Measurements from ENCODE around the gene SLCO1A2. TPM values are rescaled to one million over a fixed set of nuclear protein-coding genes. Genes with fewer than 3 reads are reported as not detected.

The SLCO1A2 gene
- total RNA-seq, 1 experiment from 2014 or later: 10.3 TPM

- H3K14ac ChIP-seq (ENCODE audit: insufficient read depth, low read length): no peak overlapping the region
- H4K91ac ChIP-seq (ENCODE audit: insufficient read length, low read depth, low read length): no peak overlapping the region
- no CpG with 5 or more reads among the region's 1 CpG for WGBS (ENCODE audit: extremely low coverage, insufficient read length, low lambda C conversion rate)
- no peaks in the 10 kb centered on the region for H3K23me2 ChIP-seq (ENCODE audit: insufficient read length, low read depth, low read length, poor library complexity, severe bottlenecking)
- no peak overlapping the region for H2BK120ac ChIP-seq (ENCODE audit: low read depth, low read length, poor library complexity, severe bottlenecking)
- no peaks in the 10 kb centered on the region for H3K9me3 ChIP-seq (ENCODE audit: control insufficient read depth, low read depth, low read length)
- no peaks in the 10 kb centered on the region for H3K4me1 ChIP-seq (ENCODE audit: insufficient read depth, low read length)
- H4K20me1 ChIP-seq (ENCODE audit: control insufficient read depth, insufficient read depth, insufficient read length): no peaks in the 10 kb centered on the region
- no peak overlapping the region for H2BK12ac ChIP-seq (ENCODE audit: insufficient read length, low read depth, low read length)
- no peak overlapping the region for H3K23ac ChIP-seq (ENCODE audit: insufficient read length, low read depth, low read length)
- H3K79me1 ChIP-seq (ENCODE audit: insufficient read depth, low read depth, low read length, poor library complexity, severe bottlenecking): no peaks in the 10 kb centered on the region
- H3K18ac ChIP-seq (ENCODE audit: insufficient read length, low read depth, low read length): no peak overlapping the region
- no peak overlapping the region for H2AK5ac ChIP-seq (ENCODE audit: insufficient read length, low read length)
- H4K8ac ChIP-seq (replicated peaks; ENCODE audit: insufficient read length, low read depth, low read length): no peak overlapping the region
- no peak overlapping the region for H2BK20ac ChIP-seq (ENCODE audit: low read depth, low read length, poor library complexity, severe bottlenecking)
- no peaks in the 10 kb centered on the region for H3K27me3 ChIP-seq (ENCODE audit: insufficient read depth, low read length)
- no peak overlapping the region for H3K4me3 Mint-ChIP-seq
- H2BK15ac ChIP-seq (ENCODE audit: low read depth, low read length): no peak overlapping the region
- H3K79me2 ChIP-seq (ENCODE audit: insufficient read depth, low read length): no peaks in the 10 kb centered on the region
- H3K27me3 Mint-ChIP-seq (ENCODE audit: low read depth): no peaks in the 10 kb centered on the region
- H3K27ac ChIP-seq (ENCODE audit: insufficient read length, low read depth, low read length): no peak overlapping the region
- DNase-seq: no peak
- no peak overlapping the region for H4K5ac ChIP-seq (ENCODE audit: insufficient read length, low read depth, low read length)
- no peaks in the 10 kb centered on the region for H3K36me3 Mint-ChIP-seq (ENCODE audit: insufficient read depth in 1 of 3, low read depth in 3 of 3)
- TF ChIP-seq CTCF (conservative IDR thresholded peaks at IDR 0.05): peak; percentile 45; the same call in 2 of the 3 replicates
- H3T11ph ChIP-seq (ENCODE audit: low read length): no peak overlapping the region
- H3K9ac ChIP-seq (ENCODE audit: extremely low read depth, insufficient read length, low read length): no peak overlapping the region
- no peak overlapping the region for H3K4me2 ChIP-seq (ENCODE audit: insufficient read depth, insufficient read length, low read length)
- H2AFZ ChIP-seq (ENCODE audit: low read length): no peak overlapping the region
- H2BK5ac ChIP-seq (ENCODE audit: insufficient read length, low read length): no peak overlapping the region
- no peak overlapping the region for H3K56ac ChIP-seq (ENCODE audit: insufficient read length, low read depth, low read length)
- H3K9me3 Mint-ChIP-seq: no peaks in the 10 kb centered on the region
- H3K27ac Mint-ChIP-seq: no peak overlapping the region
- H3K4ac ChIP-seq (ENCODE audit: low read depth, low read length): no peak overlapping the region
- peaks cover 9 to 16% of the 10 kb centered on the region in 2 experiments for H3K4me1 Mint-ChIP-seq
Measured at GRCh38 chr12:21248679-21249078, 86.0 kb downstream of the SLCO1A2 start.

All from H9 (cell line).